Skeletal muscle satellite cell (primary cell): ENCODE data around the gene STING1. TPM values are rescaled to one million over a fixed set of nuclear protein-coding genes. Genes with fewer than 3 reads are reported as not detected.

Experiments used
- small RNA-seq: library from RNA; depleted of rRNA; stranded (forward); fragments of <200 nt; gene quantifications from one replicate; pipeline ENCODE3, GENCODE V24; 2012

STING1 gene

Small RNAs within 50 kb of the gene (small RNA-seq; reads per million reads assigned to genes)
- not detected for gene RNU5B-4P
